ENCODE measurements around the gene CGRRF1.

CGRRF1 gene

GRCh38 chr14:54566410-54567223 lies 56.9 kb downstream of the CGRRF1 start, which contains the start of gene SAMD4A:
Gene SAMD4A, plus strand, starts transcription at chr14:54567128. Its CDS starts 789 bp downstream, at chr14:54567917.
- H3K4me1 ChIP-seq (ENCODE audit: insufficient read depth, low read length, severe bottlenecking), result peaks cover 32% of the 10 kb centered on the region
- H4K20me1 ChIP-seq (ENCODE audit: insufficient read depth, low read length), result no peaks in the 10 kb centered on the region
- H3K4me3 ChIP-seq (ENCODE audit: low read depth, low read length, poor library complexity, severe bottlenecking), result peak within 1 kb of the TSS; percentile 76
- no peaks in the 10 kb centered on the region for H3F3A ChIP-seq (ENCODE audit: insufficient read depth, low read length)
- H3K27ac ChIP-seq (ENCODE audit: low read depth, low read length, poor library complexity, severe bottlenecking), result no peak within 1 kb of the TSS
- TF ChIP-seq EZH2 (IDR thresholded peaks at IDR 0.05; ENCODE audit: borderline replicate concordance, low read length), result no peak
- TF ChIP-seq CTCF (IDR thresholded peaks at IDR 0.05; ENCODE audit: low read length), result no peak; the same call in 1 of the 2 replicates
- no peaks in the 10 kb centered on the region for H3K9me2 ChIP-seq (ENCODE audit: low read depth, low read length)
- peak within 1 kb of the TSS; percentile 99 for H3K4me2 ChIP-seq (ENCODE audit: low read length)
- H3K9ac ChIP-seq (ENCODE audit: low read length), result peak within 1 kb of the TSS; percentile 66
- H3K9me3 ChIP-seq (ENCODE audit: low read length), result no peaks in the 10 kb centered on the region
- no peaks in the 10 kb centered on the region for H3K36me3 ChIP-seq (ENCODE audit: insufficient read depth, low read length)
- H2AFZ ChIP-seq (ENCODE audit: low read length), result 0 out of 2 replicates have a peak within 1 kb of the TSS, but pooled peaks have one; percentile 71
- no peaks in the 10 kb centered on the region for H3K79me2 ChIP-seq (ENCODE audit: insufficient read depth, low read length)
- no peaks in the 10 kb centered on the region for H3K27me3 ChIP-seq (ENCODE audit: insufficient read depth, low read length)

GRCh38 chr14:54567224-54567638 lies 57.5 kb downstream of the CGRRF1 start:
- peak overlapping the region; percentile 66 for H3K9ac ChIP-seq (ENCODE audit: low read length)
- H3F3A ChIP-seq (ENCODE audit: insufficient read depth, low read length), result no peaks in the 10 kb centered on the region
- H3K36me3 ChIP-seq (ENCODE audit: insufficient read depth, low read length), result no peaks in the 10 kb centered on the region
- 0 out of 2 replicates have a peak overlapping the region, but pooled peaks have one; percentile 71 for H2AFZ ChIP-seq (ENCODE audit: low read length)
- peak overlapping the region; percentile 99 for H3K4me2 ChIP-seq (ENCODE audit: low read length)
- TF ChIP-seq EZH2 (IDR thresholded peaks at IDR 0.05; ENCODE audit: borderline replicate concordance, low read length) (no peak), CTCF (IDR thresholded peaks at IDR 0.05; ENCODE audit: low read length) (no peak)
- H3K4me1 ChIP-seq (ENCODE audit: insufficient read depth, low read length, severe bottlenecking), result peaks cover 32% of the 10 kb centered on the region
- H3K27ac ChIP-seq (ENCODE audit: low read depth, low read length, poor library complexity, severe bottlenecking), result no peak overlapping the region
- no peaks in the 10 kb centered on the region for H3K9me2 ChIP-seq (ENCODE audit: low read depth, low read length)
- peak overlapping the region; percentile 76 for H3K4me3 ChIP-seq (ENCODE audit: low read depth, low read length, poor library complexity, severe bottlenecking)
- no peaks in the 10 kb centered on the region for H3K79me2 ChIP-seq (ENCODE audit: insufficient read depth, low read length)
- H3K27me3 ChIP-seq (ENCODE audit: insufficient read depth, low read length), result no peaks in the 10 kb centered on the region; the same call in 1 of the 2 replicates
- peaks cover 4% of the 10 kb centered on the region; the same call in 1 of the 2 replicates for H3K9me3 ChIP-seq (ENCODE audit: low read length)
- H4K20me1 ChIP-seq (ENCODE audit: insufficient read depth, low read length), result no peaks in the 10 kb centered on the region

GRCh38 chr14:54567639-54568561 lies 58.2 kb downstream of the CGRRF1 start:
- Histone ChIP-seq H3K27ac (ENCODE audit: low read depth, low read length, poor library complexity, severe bottlenecking) (no peak overlapping the region), H3K4me1 (ENCODE audit: insufficient read depth, low read length, severe bottlenecking) (peaks cover 32% of the 10 kb centered on the region), H3F3A (ENCODE audit: insufficient read depth, low read length) (no peaks in the 10 kb centered on the region), H3K9me2 (ENCODE audit: low read depth, low read length) (no peaks in the 10 kb centered on the region), H2AFZ (ENCODE audit: low read length) (0 out of 2 replicates have a peak overlapping the region, but pooled peaks have one; percentile 71), H3K4me2 (ENCODE audit: low read length) (peak overlapping the region; percentile 99), H3K9ac (ENCODE audit: low read length) (peak overlapping the region; percentile 66), H3K36me3 (ENCODE audit: insufficient read depth, low read length) (no peaks in the 10 kb centered on the region), H3K79me2 (ENCODE audit: insufficient read depth, low read length) (no peaks in the 10 kb centered on the region), H4K20me1 (ENCODE audit: insufficient read depth, low read length) (no peaks in the 10 kb centered on the region), H3K9me3 (ENCODE audit: low read length) (peaks cover 9% of the 10 kb centered on the region), H3K4me3 (ENCODE audit: low read depth, low read length, poor library complexity, severe bottlenecking) (peak overlapping the region; percentile 76), H3K27me3 (ENCODE audit: insufficient read depth, low read length) (no peaks in the 10 kb centered on the region; the same call in 1 of the 2 replicates)
- TF ChIP-seq EZH2 (IDR thresholded peaks at IDR 0.05; ENCODE audit: borderline replicate concordance, low read length), result no peak
- no peak for TF ChIP-seq CTCF (IDR thresholded peaks at IDR 0.05; ENCODE audit: low read length)

Measured in OCI-LY1 (cell line).